Endothelial cell (in vitro differentiated cells): ENCODE results near the gene GRWD1. TPM values are rescaled to one million over a fixed set of nuclear protein-coding genes. Genes with fewer than 3 reads are reported as not detected.

Experiments used
- DNase-seq: peaks from one replicate; pipeline ENCODE4 v3.0.0; 2021; ENCODE audit warnings: low spot score
- H3K27ac Mint-ChIP-seq: one replicate; pipeline ENCODE4 v1.8.0; 2021; ENCODE audit warnings: mixed read lengths, inconsistent platforms; ENCODE audit not compliant: unreplicated experiment
- H3K27me3 Mint-ChIP-seq: one replicate; pipeline ENCODE4 v1.8.0; 2021; ENCODE audit warnings: mild to moderate bottlenecking, moderate library complexity, mixed read lengths, inconsistent platforms; ENCODE audit not compliant: unreplicated experiment
- H3K36me3 Mint-ChIP-seq: one replicate; pipeline ENCODE4 v1.8.0; 2021; ENCODE audit warnings: mild to moderate bottlenecking, low read depth, mixed read lengths, inconsistent platforms; ENCODE audit not compliant: unreplicated experiment
- H3K4me1 Mint-ChIP-seq: one replicate; pipeline ENCODE4 v1.8.0; 2021; ENCODE audit warnings: mild to moderate bottlenecking, mixed read lengths, inconsistent platforms; ENCODE audit not compliant: unreplicated experiment
- H3K4me3 Mint-ChIP-seq: one replicate; pipeline ENCODE4 v1.8.0; 2021; ENCODE audit warnings: mild to moderate bottlenecking, mixed read lengths, inconsistent platforms; ENCODE audit not compliant: unreplicated experiment
- H3K9me3 Mint-ChIP-seq: one replicate; pipeline ENCODE4 v1.8.0; 2021; ENCODE audit warnings: mixed read lengths, inconsistent platforms; ENCODE audit not compliant: unreplicated experiment
- CTCF ChIP-seq: fragments of 200-600 bp; sonication (generic); IDR thresholded peaks from one replicate; pipeline ENCODE4 v1.5.0; 2021; ENCODE audit warnings: antibody characterized with exemption; ENCODE audit not compliant: unreplicated experiment
- total RNA-seq: library from RNA; stranded (reverse); fragmentation: NEBNext Ultra II Directional; extraction: Animal tissue kit (Norgen Biotek cat#: 25700); gene quantifications from one replicate; pipeline ENCODE4 v1.2.1, GENCODE V29; 2021; ENCODE audit not compliant: unreplicated experiment

The GRWD1 gene
- total RNA-seq, 1 donor from 2014 or later: 38.4 TPM

- peak overlapping the region; percentile 44 for H3K4me3 Mint-ChIP-seq
- no peak for DNase-seq
- H3K4me1 Mint-ChIP-seq: peaks cover 6% of the 10 kb centered on the region
- no peak overlapping the region for H3K27ac Mint-ChIP-seq
- no peak for TF ChIP-seq CTCF
- H3K27me3 Mint-ChIP-seq: peaks cover 18% of the 10 kb centered on the region
- no peaks in the 10 kb centered on the region for H3K9me3 Mint-ChIP-seq
- H3K36me3 Mint-ChIP-seq: no peaks in the 10 kb centered on the region
Measured at GRCh38 chr19:48500830-48501493, 55.2 kb downstream of the GRWD1 start.

GRCh38 chr19:48501494-48502349, 55.9 kb downstream of the GRWD1 start:
- TF ChIP-seq CTCF: no peak
- DNase-seq: peak; percentile 79
- Mint-ChIP-seq H3K27ac (peak overlapping the region; percentile 48), H3K36me3 (no peaks in the 10 kb centered on the region), H3K9me3 (no peaks in the 10 kb centered on the region), H3K4me3 (peak overlapping the region; percentile 44), H3K4me1 (peaks cover 6% of the 10 kb centered on the region), H3K27me3 (peaks cover 18% of the 10 kb centered on the region)

GRCh38 chr19:48502350-48503018, 56.7 kb downstream of the GRWD1 start:
- no peak for DNase-seq
- no peaks in the 10 kb centered on the region for H3K36me3 Mint-ChIP-seq
- no peak overlapping the region for H3K27ac Mint-ChIP-seq
- no peak for TF ChIP-seq CTCF
- no peak overlapping the region for H3K4me3 Mint-ChIP-seq
- no peaks in the 10 kb centered on the region for H3K9me3 Mint-ChIP-seq
- H3K27me3 Mint-ChIP-seq: peaks cover 18% of the 10 kb centered on the region
- peaks cover 6% of the 10 kb centered on the region for H3K4me1 Mint-ChIP-seq

GRCh38 chr19:48506138-48506733, 60.5 kb downstream of the GRWD1 start:
- Mint-ChIP-seq H3K9me3 (no peaks in the 10 kb centered on the region), H3K36me3 (no peaks in the 10 kb centered on the region), H3K4me3 (no peak overlapping the region), H3K27me3 (peaks cover 28% of the 10 kb centered on the region), H3K4me1 (peaks cover 8% of the 10 kb centered on the region), H3K27ac (peak overlapping the region; percentile 48)
- no peak for DNase-seq
- peak; percentile 64 for TF ChIP-seq CTCF

Other genes with a start within 250 kb of the GRWD1 start
- 210 TPM for gene CARD8, start 190.1 kb upstream of the GRWD1 start, total RNA-seq
- 12.2 TPM for gene ZNF114, start 175.9 kb upstream of the GRWD1 start, total RNA-seq
- 10.0 TPM for gene EMP3, start 120.4 kb upstream of the GRWD1 start, total RNA-seq
- 8.5 TPM for gene TMEM143, start 82.0 kb upstream of the GRWD1 start, total RNA-seq
- not detected for gene SYNGR4, start 81.6 kb upstream of the GRWD1 start, total RNA-seq
- 325 TPM for gene KDELR1, start 54.4 kb upstream of the GRWD1 start, total RNA-seq
- 25.2 TPM for gene GRIN2D, start 52.3 kb upstream of the GRWD1 start, total RNA-seq
- 0.95 TPM for gene KCNJ14, start 9.6 kb downstream of the GRWD1 start, total RNA-seq
- 165 TPM for gene CYTH2, start 23.4 kb downstream of the GRWD1 start, total RNA-seq
- 3.0 TPM for gene LMTK3, start 65.9 kb downstream of the GRWD1 start, total RNA-seq
- 0.62 TPM for gene SULT2B1, start 106.2 kb downstream of the GRWD1 start, total RNA-seq
- not detected for gene SPACA4, start 160.8 kb downstream of the GRWD1 start, total RNA-seq
- gene FAM83E, start 169.1 kb downstream of the GRWD1 start, total RNA-seq: 0.64 TPM
- 1,683 TPM for gene RPL18, start 173.2 kb downstream of the GRWD1 start, total RNA-seq
- gene SPHK2, start 173.5 kb downstream of the GRWD1 start, total RNA-seq: 24.7 TPM
- gene DBP, start 191.4 kb downstream of the GRWD1 start, total RNA-seq: 4.3 TPM
- 11.9 TPM for gene CA11, start 200.2 kb downstream of the GRWD1 start, total RNA-seq
- gene NTN5, start 227.0 kb downstream of the GRWD1 start, total RNA-seq: 0.21 TPM
- 1.5 TPM for gene FUT2, start 250.0 kb downstream of the GRWD1 start, total RNA-seq